Keratinocyte (primary cell): ENCODE data around the gene PAX8.

Experiments used
- EZH2 ChIP-seq: IDR thresholded peaks from one replicate; pipeline ENCODE4 v1.6.1; 2012; ENCODE audit warnings: inconsistent platforms, mild to moderate bottlenecking, low read length, moderate library complexity
- TF ChIP-seq, protein P1 (sequence below), 3 experiments: IDR thresholded peaks in 1 of 3; conservative IDR thresholded peaks in 1 of 3; optimal IDR thresholded peaks in 1 of 3; 2 replicates in 2 of 3; 3 replicates in 1 of 3; pipeline versions ENCODE3 to v1.5.1; 2011; ENCODE audit warnings: low read length in 3 of 3, mild to moderate bottlenecking in 3 of 3, moderate library complexity in 2 of 3, control low read depth in 1 of 3, inconsistent platforms in 1 of 3; ENCODE audit not compliant: insufficient read depth in 2 of 3; ENCODE audit errors: extremely low read depth in 1 of 3

DNA sequence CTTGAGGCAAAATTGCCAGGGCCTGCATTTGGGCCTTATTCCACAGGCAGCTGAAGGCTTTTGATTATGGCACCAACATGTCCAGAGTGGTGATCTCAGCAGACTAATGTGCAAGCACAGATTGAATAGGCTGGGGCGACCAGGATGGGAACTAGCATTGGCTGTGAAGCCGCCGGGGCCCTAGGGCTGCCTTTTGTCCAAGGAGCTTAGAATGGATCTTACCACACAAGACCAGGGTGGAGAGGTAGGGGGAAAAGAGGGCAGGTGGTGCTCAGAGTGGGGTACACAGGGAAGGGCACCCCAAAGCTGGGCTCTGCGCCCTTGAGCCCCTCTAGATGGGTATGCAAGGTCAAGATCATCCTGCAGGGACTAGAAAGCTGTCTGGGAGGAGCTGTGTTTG is 81.9 kb downstream of the PAX8 start:
- TF ChIP-seq, protein P1, sequence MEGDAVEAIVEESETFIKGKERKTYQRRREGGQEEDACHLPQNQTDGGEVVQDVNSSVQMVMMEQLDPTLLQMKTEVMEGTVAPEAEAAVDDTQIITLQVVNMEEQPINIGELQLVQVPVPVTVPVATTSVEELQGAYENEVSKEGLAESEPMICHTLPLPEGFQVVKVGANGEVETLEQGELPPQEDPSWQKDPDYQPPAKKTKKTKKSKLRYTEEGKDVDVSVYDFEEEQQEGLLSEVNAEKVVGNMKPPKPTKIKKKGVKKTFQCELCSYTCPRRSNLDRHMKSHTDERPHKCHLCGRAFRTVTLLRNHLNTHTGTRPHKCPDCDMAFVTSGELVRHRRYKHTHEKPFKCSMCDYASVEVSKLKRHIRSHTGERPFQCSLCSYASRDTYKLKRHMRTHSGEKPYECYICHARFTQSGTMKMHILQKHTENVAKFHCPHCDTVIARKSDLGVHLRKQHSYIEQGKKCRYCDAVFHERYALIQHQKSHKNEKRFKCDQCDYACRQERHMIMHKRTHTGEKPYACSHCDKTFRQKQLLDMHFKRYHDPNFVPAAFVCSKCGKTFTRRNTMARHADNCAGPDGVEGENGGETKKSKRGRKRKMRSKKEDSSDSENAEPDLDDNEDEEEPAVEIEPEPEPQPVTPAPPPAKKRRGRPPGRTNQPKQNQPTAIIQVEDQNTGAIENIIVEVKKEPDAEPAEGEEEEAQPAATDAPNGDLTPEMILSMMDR (optimal IDR thresholded peaks at IDR 0.05 in 1 of 3, IDR thresholded peaks at IDR 0.05 in 1 of 3, conservative IDR thresholded peaks at IDR 0.05 in 1 of 3; ENCODE audit: extremely low read depth in 1 of 3, insufficient read depth in 2 of 3, low read length in 3 of 3) = no peak
- no peak for TF ChIP-seq EZH2
